ENCODE results near the gene KCNC1.

KCNC1 gene

GRCh38 chr11:17775507-17776211, 41.1 kb downstream of the KCNC1 start:
- DNase-seq = no peak

GRCh38 chr11:17776212-17776875, 41.8 kb downstream of the KCNC1 start:
- no peak for DNase-seq

- no peak for DNase-seq
These were observed 42.6 kb downstream of the KCNC1 start for GRCh38 chr11:17777086-17777737.

- no peak for DNase-seq
These were observed 43.1 kb downstream of the KCNC1 start for GRCh38 chr11:17777738-17778091.

- no peak for DNase-seq
These were observed 43.8 kb downstream of the KCNC1 start for GRCh38 chr11:17778352-17778751.

GRCh38 chr11:17778956-17779860, 44.6 kb downstream of the KCNC1 start:
- DNase-seq = no peak

GRCh38 chr11:17779861-17780594, 45.4 kb downstream of the KCNC1 start:
- DNase-seq = no peak

- no peak for DNase-seq
These were observed 46.1 kb downstream of the KCNC1 start for GRCh38 chr11:17780668-17781067.

GRCh38 chr11:17781221-17781620, 46.6 kb downstream of the KCNC1 start:
- DNase-seq = no peak

- DNase-seq = no peak
These were observed 47.0 kb downstream of the KCNC1 start for GRCh38 chr11:17781626-17782025.

- DNase-seq = no peak
These were observed 47.6 kb downstream of the KCNC1 start for GRCh38 chr11:17782145-17782544.

- no peak for DNase-seq
These were observed 48.2 kb downstream of the KCNC1 start for GRCh38 chr11:17782603-17783337.

- no peak for DNase-seq
These were observed 49.3 kb downstream of the KCNC1 start for GRCh38 chr11:17783878-17784277.

- DNase-seq = no peak
These were observed 52.4 kb downstream of the KCNC1 start for GRCh38 chr11:17786824-17787525.

GRCh38 chr11:17788084-17788483, 53.5 kb downstream of the KCNC1 start:
- DNase-seq = no peak

GRCh38 chr11:17790453-17790852, 55.9 kb downstream of the KCNC1 start:
- no peak for DNase-seq

- no peak for DNase-seq
These were observed 56.6 kb downstream of the KCNC1 start for GRCh38 chr11:17791144-17791543.

- DNase-seq = no peak
These were observed 57.6 kb downstream of the KCNC1 start for GRCh38 chr11:17792161-17792560.

GRCh38 chr11:17793642-17794170, 59.1 kb downstream of the KCNC1 start:
- no peak for DNase-seq

GRCh38 chr11:17794981-17795380, 60.4 kb downstream of the KCNC1 start:
- DNase-seq = no peak

GRCh38 chr11:17796154-17796553, 61.6 kb downstream of the KCNC1 start:
- DNase-seq = no peak

Measured in activated CD4-positive, alpha-beta T cell treated with anti-CD3 and anti-CD28 coated beads for 4 hours (primary cell).